Sigmoid colon (tissue), 7 donors: ENCODE measurements around the gene ATG101. TPM values are rescaled to one million over a fixed set of nuclear protein-coding genes. Genes with fewer than 3 reads are reported as not detected.
"Not testable (repeated sequence)": the region's sequence is repeated elsewhere in the genome, so short reads cannot be mapped to it uniquely, and the experiment has no call there.

Experiments used
- DNase-seq: peaks from one replicate; pipeline ENCODE4 v3.0.0-alpha.2; 2019
- H3K27ac ChIP-seq, 4 donors: fragments of 200-600 bp; sonication (generic); one replicate each; pipeline ENCODE4 v1.5.1; 2016 to 2019; ENCODE audit warnings: mild to moderate bottlenecking in 1 of 4
- H3K27me3 ChIP-seq, 3 donors: fragments of 200-600 bp; sonication (generic); one replicate each; pipeline ENCODE4 v1.5.1; 2019; ENCODE audit warnings: mild to moderate bottlenecking in 1 of 3
- H3K36me3 ChIP-seq, 4 donors: fragments of 200-600 bp; sonication (generic); one replicate each; pipeline ENCODE4 v1.5.1; 2016 to 2019
- H3K4me1 ChIP-seq, 4 donors: fragments of 200-600 bp; sonication (generic); one replicate each; pipeline ENCODE4 v1.5.1; 2017 to 2019
- H3K4me3 ChIP-seq, 4 donors: fragments of 200-600 bp; sonication (generic); one replicate each; pipeline ENCODE4 v1.5.1; 2017 to 2019; ENCODE audit warnings: mild to moderate bottlenecking in 2 of 4, moderate library complexity in 1 of 4
- H3K9me3 ChIP-seq, 4 donors: fragments of 200-600 bp in 3 of 4; sonication (generic) in 3 of 4; one replicate each; pipeline versions ENCODE4 v1.5.1 to v1.6.1; 2013 to 2019
- CTCF ChIP-seq, 4 experiments: fragments of 450-650 bp in 3 of 4; fragments of 200-600 bp in 1 of 4; IDR thresholded peaks; one replicate each; pipeline ENCODE4 v1.5.1; 2016 to 2019; ENCODE audit warnings: antibody characterized with exemption in 4 of 4, mild to moderate bottlenecking in 3 of 4, moderate library complexity in 2 of 4
- EP300 ChIP-seq, 4 donors: sonication (generic); formaldehyde crosslinking; IDR thresholded peaks; one replicate each; pipeline ENCODE4 v1.6.1; 2017; ENCODE audit warnings: antibody characterized with exemption in 4 of 4
- POLR2A ChIP-seq, 2 donors: fragments of 450-650 bp; IDR thresholded peaks; one replicate each; pipeline ENCODE4 v1.6.1; 2016; ENCODE audit warnings: antibody characterized with exemption in 2 of 2, mild to moderate bottlenecking in 2 of 2, moderate library complexity in 2 of 2
- POLR2AphosphoS5 ChIP-seq, 4 donors: sonication (generic); formaldehyde crosslinking; IDR thresholded peaks; one replicate each; pipeline ENCODE4 v1.6.1; 2017; ENCODE audit warnings: antibody characterized with exemption in 4 of 4
- WGBS, 2 donors: extraction: QIAGEN DNeasy Blood & Tissue Kit; methylation state at CpG; one replicate each; pipeline ENCODE4 v1.1.7; 2013; 5-methylcytosine and 5-hydroxymethylcytosine counted together
- intact Hi-C: fragments of 100-400 bp; cut with DNase I; formaldehyde crosslinking; loops from one replicate; pipeline ENCODE4 v1.15.1; 2023
- polyA plus RNA-seq, 3 donors: library from polyadenylated mRNA; stranded (reverse); fragments of 200-250 nt; gene quantifications; one replicate each; pipeline ENCODE4 v1.2.3, GENCODE V29; 2013
- total RNA-seq, 4 donors: library from RNA; depleted of rRNA; stranded (reverse); fragments of >200 nt; gene quantifications; one replicate each; pipeline ENCODE4 v1.1.0, GENCODE V29; 2016
- donor health status: healthy with polysubstance abuse.
- donor health status: Bipolar disorder and iron deficiency.
- donor health status: healthy.

Gene ATG101
- total and polyA plus RNA-seq, 7 donors, result 30.2 to 64.5 (median 48.7) TPM

GRCh38 chr12:52093346-52093745 is 23.6 kb downstream of the ATG101 start:
- Histone ChIP-seq H3K4me3 (no peak overlapping the region), H3K27me3 (peaks cover 0 to 50% (median 0%) of the 10 kb centered on the region in 3 donors), H3K9me3 (no peaks in the 10 kb centered on the region), H3K4me1 (no peaks in the 10 kb centered on the region), H3K36me3 (no peaks in the 10 kb centered on the region), H3K27ac (no peak overlapping the region)
- WGBS, 2 donors, result 21 to 71% methylated on average over 7 of the region's 7 CpGs
- intact Hi-C loops, result no loop called here
- TF ChIP-seq EP300 (IDR thresholded peaks at IDR 0.05), result no peak
- no peak for DNase-seq

- no peak for DNase-seq
- H3K36me3 ChIP-seq, result no peaks in the 10 kb centered on the region
- intact Hi-C loops, result no loop called here
- no peak overlapping the region for H3K4me3 ChIP-seq
- H3K9me3 ChIP-seq, result no peaks in the 10 kb centered on the region
- H3K27ac ChIP-seq, result no peak overlapping the region
- H3K27me3 ChIP-seq, result peaks cover 0 to 41% (median 5%) of the 10 kb centered on the region in 3 donors
- no peak for TF ChIP-seq CTCF (IDR thresholded peaks at IDR 0.05)
- no peak for TF ChIP-seq POLR2AphosphoS5 (IDR thresholded peaks at IDR 0.05)
- TF ChIP-seq EP300 (IDR thresholded peaks at IDR 0.05), result no peak
- H3K4me1 ChIP-seq, result no peaks in the 10 kb centered on the region
- 79 to 91% methylated on average over 15 of the region's 15 CpGs for WGBS, 2 donors
Measured at GRCh38 chr12:52096332-52097044, 26.7 kb downstream of the ATG101 start.

GRCh38 chr12:52097045-52097666 is 27.4 kb downstream of the ATG101 start:
- WGBS, 2 donors, result 71 to 86% methylated on average over 21 of the region's 21 CpGs
- H3K4me1 ChIP-seq, result no peaks in the 10 kb centered on the region
- no peak for DNase-seq
- no peaks in the 10 kb centered on the region for H3K36me3 ChIP-seq
- no peaks in the 10 kb centered on the region for H3K9me3 ChIP-seq
- intact Hi-C loops, result no loop called here
- peaks cover 0 to 36% (median 5%) of the 10 kb centered on the region in 3 donors for H3K27me3 ChIP-seq
- H3K27ac ChIP-seq, result no peak overlapping the region
- TF ChIP-seq CTCF (IDR thresholded peaks at IDR 0.05), result no peak
- no peak for TF ChIP-seq POLR2AphosphoS5 (IDR thresholded peaks at IDR 0.05)
- TF ChIP-seq POLR2A (IDR thresholded peaks at IDR 0.05), result no peak
- no peak for TF ChIP-seq EP300 (IDR thresholded peaks at IDR 0.05)
- no peak overlapping the region for H3K4me3 ChIP-seq

GRCh38 chr12:52104431-52105089 is 34.8 kb downstream of the ATG101 start:
- H3K27ac ChIP-seq, H3K9me3 ChIP-seq, H3K4me1 ChIP-seq, DNase-seq, intact Hi-C loops, H3K36me3 ChIP-seq, H3K4me3 ChIP-seq: not testable (repeated sequence)
- peaks cover 0 to 29% (median 12%) of the 10 kb centered on the region in 3 donors for H3K27me3 ChIP-seq
- WGBS, 2 donors, result 63 to 77% methylated on average over 10 of the region's 10 CpGs

- H3K4me1 ChIP-seq, H3K36me3 ChIP-seq, H3K4me3 ChIP-seq, H3K27ac ChIP-seq, H3K9me3 ChIP-seq, DNase-seq, intact Hi-C loops: not testable (repeated sequence)
- peak in 1 of 4 experiments; percentile 6 for TF ChIP-seq CTCF (IDR thresholded peaks at IDR 0.05)
- H3K27me3 ChIP-seq, result peaks cover 0 to 27% (median 5%) of the 10 kb centered on the region in 3 donors
- WGBS, 2 donors, result 14 to 45% methylated on average over 18 of the region's 18 CpGs
Measured at GRCh38 chr12:52116222-52117125, 46.7 kb downstream of the ATG101 start.

- peaks cover 0 to 33% (median 7%) of the 10 kb centered on the region in 3 donors for H3K27me3 ChIP-seq
- H3K4me3 ChIP-seq, DNase-seq, H3K9me3 ChIP-seq, H3K4me1 ChIP-seq, intact Hi-C loops, H3K27ac ChIP-seq, H3K36me3 ChIP-seq: not testable (repeated sequence)
- 67 to 81% methylated on average over 20 of the region's 20 CpGs for WGBS, 2 donors
Measured at GRCh38 chr12:52117806-52118475, 48.2 kb downstream of the ATG101 start.
